Gastrocnemius medialis (tissue), 4 donors: ENCODE data around the gene TOX4. TPM values are rescaled to one million over a fixed set of nuclear protein-coding genes. Genes with fewer than 3 reads are reported as not detected.

Source experiments
- total RNA-seq, 4 donors: library from RNA; depleted of rRNA; stranded (reverse); fragments of >200 nt; gene quantifications; one replicate each; pipeline versions ENCODE4 v1.1.0 to v1.2.3, GENCODE V29; 2016

TOX4 gene
- total RNA-seq, 4 donors from 2014 or later: 57.2 to 135 (median 112) TPM

Other genes starting within 250 kb of the TOX4 start
- gene HNRNPC, start 207.8 kb upstream of the TOX4 start, total RNA-seq: 100 to 1,000 TPM; 281 to 357 (median 318) TPM
- gene RPGRIP1, start 197.1 kb upstream of the TOX4 start, total RNA-seq: not detected
- 10 to 100 TPM; 27.2 to 33.5 (median 30.8) TPM for gene SUPT16H, start 93.2 kb upstream of the TOX4 start, total RNA-seq
- 10 to 100 TPM; 23.8 to 49.5 (median 37.6) TPM for gene CHD8, start 21.1 kb upstream of the TOX4 start, total RNA-seq
- 10 to 100 TPM in 1 of 4 donors, 1 to 10 TPM in 3; 4.8 to 13.6 (median 8.0) TPM for gene RAB2B, start 236 bp upstream of the TOX4 start, total RNA-seq
- gene METTL3, start 34.1 kb downstream of the TOX4 start, total RNA-seq: 10 to 100 TPM; 16.5 to 52.4 (median 34.6) TPM
- gene SALL2, start 49.2 kb downstream of the TOX4 start, total RNA-seq: 1 to 10 TPM in 3 of 4 donors, under 1 TPM in 1; 0.80 to 2.0 (median 1.1) TPM
- not detected for gene OR10G3, start 102.9 kb downstream of the TOX4 start, total RNA-seq
- gene OR10G2, start 157.7 kb downstream of the TOX4 start, total RNA-seq: not detected
- not detected for gene OR4E2, start 176.6 kb downstream of the TOX4 start, total RNA-seq
- not detected for gene OR4E1, start 196.6 kb downstream of the TOX4 start, total RNA-seq